ENCODE results near the gene SLC47A1. TPM values are rescaled to one million over a fixed set of nuclear protein-coding genes. Genes with fewer than 3 reads are reported as not detected.

The SLC47A1 gene
- total and polyA plus RNA-seq, 2 donors (not counting 1 experiment from before 2014, with no cell fraction given): not detected

GRCh38 chr17:19492141-19492540, 41.5 kb upstream of the SLC47A1 start:
- WGBS (ENCODE audit: insufficient coverage): 100% methylated on average over 1 of the region's 5 CpGs
- Mint-ChIP-seq H3K27ac (no peak overlapping the region), H3K4me3 (no peak overlapping the region), H3K9me3 (ENCODE audit: insufficient read depth) (no peaks in the 10 kb centered on the region), H3K4me1 (peaks cover 8% of the 10 kb centered on the region), H3K27me3 (peaks cover 8% of the 10 kb centered on the region)
- ChIA-PET POLR2A (no interaction called here), CTCF (no interaction called here)
- H3K4me2 ChIP-seq (replicated peaks; ENCODE audit: low read depth, low read length, poor library complexity, severe bottlenecking): no peak overlapping the region
- H3K36me3 ChIP-seq (replicated peaks in 1 of 2; ENCODE audit: control extremely low read depth in 1 of 2, control insufficient read depth in 1 of 2, extremely low read depth in 1 of 2, insufficient read depth in 2 of 2, low read length in 1 of 2): no peaks in the 10 kb centered on the region
- H3K4me1 ChIP-seq (ENCODE audit: control insufficient read depth in 2 of 2, insufficient read depth in 2 of 2, low read length in 2 of 2): peaks cover 7 to 13% of the 10 kb centered on the region in 2 donors
- peaks cover 0 to 9% (median 0%) of the 10 kb centered on the region in 4 experiments for H3K27me3 ChIP-seq (replicated peaks in 1 of 4; ENCODE audit: control extremely low read depth in 1 of 4, control insufficient read depth in 3 of 4, insufficient read depth in 4 of 4, low read length in 3 of 4)
- H2AFZ ChIP-seq (ENCODE audit: insufficient read depth, low read depth, low read length, poor library complexity, severe bottlenecking): no peak overlapping the region
- TF ChIP-seq EZH2 (IDR thresholded peaks at IDR 0.05; ENCODE audit: borderline replicate concordance, insufficient read depth, low read depth, low read length, poor library complexity, severe bottlenecking) (no peak), CTCF (IDR thresholded peaks at IDR 0.05) (no peak)
- ATAC-seq (ENCODE audit: low read depth) (no peak), DNase-seq (no peak)
- H3K9ac ChIP-seq (ENCODE audit: low read length): no peak overlapping the region
- intact Hi-C loops (cut with micrococcal nuclease): no loop called here
- no peaks in the 10 kb centered on the region for H3K79me2 ChIP-seq (ENCODE audit: control insufficient read depth, insufficient read depth, low read length)
- H4K20me1 ChIP-seq (ENCODE audit: control insufficient read depth, insufficient read depth, low read length, poor library complexity, severe bottlenecking): no peaks in the 10 kb centered on the region
- no peak overlapping the region for H3K4me3 ChIP-seq (ENCODE audit: control extremely low read depth in 1 of 5, extremely low read depth in 1 of 5, insufficient read depth in 1 of 5, low read depth in 2 of 5, low read length in 4 of 5)
- H3K9me3 ChIP-seq (ENCODE audit: control extremely low read depth in 1 of 3, control insufficient read depth in 2 of 3, insufficient read depth in 1 of 3, low read length in 2 of 3): peaks cover 0 to 4% (median 0%) of the 10 kb centered on the region in 3 donors
- H3K27ac ChIP-seq (ENCODE audit: low read length in 2 of 2): no peak overlapping the region

DNA sequence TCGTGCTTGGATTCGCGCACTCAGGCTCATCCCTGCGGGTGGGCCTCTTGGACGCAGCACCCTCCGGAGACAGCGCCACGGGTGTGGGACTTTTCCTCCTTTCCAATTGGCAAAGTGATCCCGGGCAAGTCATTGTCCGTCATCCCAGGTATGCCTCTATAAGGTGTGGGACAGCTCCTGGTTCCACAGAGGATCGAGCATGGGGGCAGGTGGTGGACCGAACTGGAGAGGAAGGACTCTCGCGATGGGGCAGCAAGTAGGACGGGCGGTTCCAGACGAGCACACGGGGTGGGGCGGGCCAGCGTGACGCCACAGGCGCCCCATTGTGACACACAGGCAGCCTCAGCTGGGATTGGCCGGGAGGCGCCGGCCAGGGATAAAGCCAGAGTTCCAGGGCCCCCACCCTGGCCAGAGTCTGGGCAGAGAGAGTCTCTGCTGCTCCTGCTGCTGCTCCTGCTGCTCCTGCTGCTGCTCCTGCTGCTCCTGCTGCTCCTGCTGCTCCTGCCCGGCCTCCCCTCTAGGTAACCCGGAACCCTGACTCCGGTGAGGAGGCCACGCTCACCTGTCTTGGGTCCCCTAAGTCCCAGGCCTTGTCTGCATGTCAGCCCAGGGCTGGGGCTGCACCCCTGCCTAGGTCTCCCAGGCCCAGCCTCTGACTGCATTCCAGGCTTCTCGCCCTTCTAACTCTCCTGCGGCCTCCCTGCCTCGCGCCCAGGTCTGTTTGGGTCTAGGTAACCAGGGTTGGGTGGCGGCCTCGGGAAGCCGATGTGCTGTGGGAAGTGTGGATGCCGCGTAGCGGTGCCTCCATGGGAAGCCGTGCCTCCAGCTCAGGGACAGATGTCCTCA, 38.5 kb upstream of the SLC47A1 start:
- ChIA-PET CTCF (no interaction called here), POLR2A (no interaction called here)
- no peak for TF ChIP-seq CTCF (IDR thresholded peaks at IDR 0.05)
- TF ChIP-seq EZH2 (IDR thresholded peaks at IDR 0.05; ENCODE audit: borderline replicate concordance, insufficient read depth, low read depth, low read length, poor library complexity, severe bottlenecking): no peak
- WGBS (ENCODE audit: insufficient coverage): 93% methylated on average over 36 of the region's 40 CpGs
- no peak overlapping the region for H3K4me2 ChIP-seq (replicated peaks; ENCODE audit: low read depth, low read length, poor library complexity, severe bottlenecking)
- DNase-seq: no peak
- Mint-ChIP-seq H3K27ac (no peak overlapping the region), H3K4me1 (peaks cover 8% of the 10 kb centered on the region), H3K27me3 (peaks cover 8% of the 10 kb centered on the region), H3K9me3 (ENCODE audit: insufficient read depth) (no peaks in the 10 kb centered on the region), H3K4me3 (no peak overlapping the region)
- peaks cover 7 to 13% of the 10 kb centered on the region in 2 donors for H3K4me1 ChIP-seq (ENCODE audit: control insufficient read depth in 2 of 2, insufficient read depth in 2 of 2, low read length in 2 of 2)
- H3K36me3 ChIP-seq (replicated peaks in 1 of 2; ENCODE audit: control extremely low read depth in 1 of 2, control insufficient read depth in 1 of 2, extremely low read depth in 1 of 2, insufficient read depth in 2 of 2, low read length in 1 of 2): no peaks in the 10 kb centered on the region
- intact Hi-C loops (cut with micrococcal nuclease): no loop called here
- peaks cover 0 to 4% (median 0%) of the 10 kb centered on the region in 3 donors for H3K9me3 ChIP-seq (ENCODE audit: control extremely low read depth in 1 of 3, control insufficient read depth in 2 of 3, insufficient read depth in 1 of 3, low read length in 2 of 3)
- no peak overlapping the region for H3K4me3 ChIP-seq (ENCODE audit: control extremely low read depth in 1 of 5, extremely low read depth in 1 of 5, insufficient read depth in 1 of 5, low read depth in 2 of 5, low read length in 4 of 5)
- H4K20me1 ChIP-seq (ENCODE audit: control insufficient read depth, insufficient read depth, low read length, poor library complexity, severe bottlenecking): no peaks in the 10 kb centered on the region
- no peaks in the 10 kb centered on the region for H3K79me2 ChIP-seq (ENCODE audit: control insufficient read depth, insufficient read depth, low read length)
- no peak for ATAC-seq (ENCODE audit: low read depth)
- H3K27me3 ChIP-seq (replicated peaks in 1 of 4; ENCODE audit: control extremely low read depth in 1 of 4, control insufficient read depth in 3 of 4, insufficient read depth in 4 of 4, low read length in 3 of 4): peaks cover 0 to 3% (median 0%) of the 10 kb centered on the region in 4 experiments
- H2AFZ ChIP-seq (ENCODE audit: insufficient read depth, low read depth, low read length, poor library complexity, severe bottlenecking): no peak overlapping the region
- H3K9ac ChIP-seq (ENCODE audit: low read length): no peak overlapping the region
- H3K27ac ChIP-seq (ENCODE audit: low read length in 2 of 2): no peak overlapping the region
